ENCODE results near the gene IL1RAP. TPM values are rescaled to one million over a fixed set of nuclear protein-coding genes. Genes with fewer than 3 reads are reported as not detected.

Gene IL1RAP
- total and polyA plus RNA-seq, 12 donors: 2.1 to 11.9 (median 7.6) TPM

- ATAC-seq: no peak
- WGBS, 2 donors: 70 to 82% methylated on average over 3 of the region's 3 CpGs
- intact Hi-C loops (cut with DNase I): loop anchor here in 7 of 10 donors (5.0 to 10.0 kb wide), 4 partner anchors 177 to 730 kb away; partner anchors contain the start of gene IL1RAP (in 4 of the 7)
Observed at GRCh38 chr3:190694335-190695001, 180.6 kb downstream of the IL1RAP start.

GRCh38 chr3:190695225-190695624 lies 181.3 kb downstream of the IL1RAP start:
- Histone ChIP-seq H3K27ac (no peak overlapping the region), H3K4me1 (peaks cover 0 to 17% (median 4%) of the 10 kb centered on the region in 9 donors), H3K4me3 (no peak overlapping the region), H3K27me3 (no peaks in the 10 kb centered on the region), H3K9me3 (no peaks in the 10 kb centered on the region), H3K36me3 (no peaks in the 10 kb centered on the region)
- no peak for TF ChIP-seq CTCF (IDR thresholded peaks at IDR 0.05)
- ATAC-seq (no peak), DNase-seq (no peak)
- intact Hi-C loops (cut with DNase I): loop anchor here in 7 of 10 donors (5.0 to 10.0 kb wide), 4 partner anchors 178 to 730 kb away; partner anchors contain the start of gene IL1RAP (in 4 of the 7)
- WGBS, 2 donors: 61 to 90% methylated on average over 1 of the region's 1 CpG

More at GRCh38 chr3:190694335-190695001, 180.6 kb downstream of the IL1RAP start:
- Histone ChIP-seq H3K4me1 (peaks cover 0 to 17% (median 4%) of the 10 kb centered on the region in 9 donors), H3K27ac (no peak overlapping the region), H3K4me3 (no peak overlapping the region), H3K36me3 (no peaks in the 10 kb centered on the region), H3K9me3 (no peaks in the 10 kb centered on the region), H3K27me3 (no peaks in the 10 kb centered on the region)
- TF ChIP-seq CTCF (IDR thresholded peaks at IDR 0.05): no peak
- no peak for DNase-seq

GRCh38 chr3:190695994-190696393 lies 182.1 kb downstream of the IL1RAP start:
- DNase-seq (no peak), ATAC-seq (no peak)
- Histone ChIP-seq H3K27ac (no peak overlapping the region), H3K4me3 (no peak overlapping the region), H3K9me3 (no peaks in the 10 kb centered on the region), H3K36me3 (no peaks in the 10 kb centered on the region), H3K4me1 (peaks cover 0 to 17% (median 4%) of the 10 kb centered on the region in 9 donors), H3K27me3 (no peaks in the 10 kb centered on the region)
- intact Hi-C loops (cut with DNase I): loop anchor here in 7 of 10 donors (5.0 to 10.0 kb wide), 4 partner anchors 179 to 731 kb away; partner anchors contain the start of gene IL1RAP (in 4 of the 7)
- TF ChIP-seq CTCF (IDR thresholded peaks at IDR 0.05): no peak
- 92 to 96% methylated on average over 5 of the region's 5 CpGs for WGBS, 2 donors

GRCh38 chr3:190696777-190697501 lies 183.1 kb downstream of the IL1RAP start:
- Histone ChIP-seq H3K9me3 (no peaks in the 10 kb centered on the region), H3K4me3 (peak overlapping the region in 1 of 10 donors; percentile 16), H3K4me1 (peaks cover 0 to 17% (median 4%) of the 10 kb centered on the region in 9 donors), H3K27me3 (no peaks in the 10 kb centered on the region), H3K36me3 (no peaks in the 10 kb centered on the region), H3K27ac (no peak overlapping the region)
- no peak for DNase-seq
- intact Hi-C loops (cut with DNase I): loop anchor here in 7 of 10 donors (5.0 to 10.0 kb wide), 4 partner anchors 180 to 732 kb away; partner anchors contain the start of gene IL1RAP (in 4 of the 7)
- ATAC-seq: peak in 1 of 8 donors; percentile 9
- WGBS, 2 donors: 38 to 43% methylated on average over 7 of the region's 7 CpGs
- peak in 8 of 9 donors; percentile 36 to 68 (median 58) for TF ChIP-seq CTCF (IDR thresholded peaks at IDR 0.05)

Measured in heart right ventricle (tissue), 16 donors.